Endothelial cell of coronary artery (primary cell): ENCODE data around the gene TES. TPM values are rescaled to one million over a fixed set of nuclear protein-coding genes. Genes with fewer than 3 reads are reported as not detected.

Experiments
- total RNA-seq: library from RNA; depleted of rRNA; stranded (reverse); fragments of >200 nt; gene quantifications from 2 replicates; pipeline ENCODE4 v1.2.3, GENCODE V29; 2014

TES gene
- 109 and 120 TPM in 2 replicates for total RNA-seq

GRCh38 chr7:116210345-116211005 is at the start of gene TES:
Gene TES, plus strand, starts transcription at chr7:116210539. Its CDS starts 169 bp downstream, at chr7:116210708.

Other genes with a start within 250 kb of the TES start
- gene TFEC, start 179.8 kb upstream of the TES start, total RNA-seq: 1.0 and 7.8 TPM in 2 replicates